ENCODE results near the gene PRR29.
"Not testable (repeated sequence)": the region's sequence is repeated elsewhere in the genome, so short reads cannot be mapped to it uniquely, and the experiment has no call there.

Gene PRR29

GRCh38 chr17:63973247-63973646 is 24.9 kb upstream of the PRR29 start:
- in situ Hi-C loops (cut with MboI; ENCODE audit: low pct_unique_long_range_greater_than_20kb, low sequenced_read_pairs) = no loop called here
- no peak for DNase-seq

DNA sequence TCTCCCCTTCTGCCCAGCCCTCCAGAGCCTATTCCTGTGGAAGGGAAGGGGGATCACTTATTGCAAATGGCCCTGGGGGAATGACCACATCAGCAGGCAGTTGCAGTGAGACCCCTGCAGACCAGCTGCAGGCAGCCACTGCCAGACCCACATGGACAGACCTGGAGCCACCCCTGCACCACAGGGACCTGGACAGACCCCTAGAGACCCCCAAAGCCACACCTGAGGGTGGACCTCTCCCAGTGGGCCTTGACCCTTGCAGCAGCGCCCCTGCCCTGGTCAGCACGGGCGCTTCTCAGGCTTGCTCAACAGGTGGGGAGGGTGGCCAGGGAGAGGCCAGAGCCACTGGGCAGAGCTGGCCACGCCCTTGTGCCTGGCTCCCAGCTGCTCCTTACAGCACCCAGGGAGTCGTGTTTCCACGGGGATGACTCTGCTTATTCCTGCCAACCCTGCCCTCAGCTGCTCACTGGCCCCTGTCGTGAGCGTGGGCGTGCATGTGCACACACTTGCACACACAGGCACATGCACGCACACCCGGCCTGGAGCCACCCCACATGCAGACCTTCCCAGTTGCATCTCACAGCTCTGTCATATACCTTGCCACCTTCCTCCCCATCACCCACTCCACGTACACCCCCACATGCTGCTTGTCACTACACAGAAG is 24.1 kb upstream of the PRR29 start:
- DNase-seq = no peak
- in situ Hi-C loops (cut with MboI; ENCODE audit: low pct_unique_long_range_greater_than_20kb, low sequenced_read_pairs) = no loop called here

GRCh38 chr17:63974594-63975192 is 23.5 kb upstream of the PRR29 start:
- in situ Hi-C loops (cut with MboI; ENCODE audit: low pct_unique_long_range_greater_than_20kb, low sequenced_read_pairs) = no loop called here
- no peak for DNase-seq

- no peak for DNase-seq
- in situ Hi-C loops (cut with MboI; ENCODE audit: low pct_unique_long_range_greater_than_20kb, low sequenced_read_pairs) = no loop called here
Observed at GRCh38 chr17:63975541-63976092, 22.5 kb upstream of the PRR29 start.

GRCh38 chr17:63976702-63977101 is 21.4 kb upstream of the PRR29 start:
- DNase-seq = no peak
- in situ Hi-C loops (cut with MboI; ENCODE audit: low pct_unique_long_range_greater_than_20kb, low sequenced_read_pairs) = no loop called here

GRCh38 chr17:63978272-63979200 is 19.6 kb upstream of the PRR29 start:
- no peak for DNase-seq
- in situ Hi-C loops (cut with MboI; ENCODE audit: low pct_unique_long_range_greater_than_20kb, low sequenced_read_pairs) = no loop called here

DNA sequence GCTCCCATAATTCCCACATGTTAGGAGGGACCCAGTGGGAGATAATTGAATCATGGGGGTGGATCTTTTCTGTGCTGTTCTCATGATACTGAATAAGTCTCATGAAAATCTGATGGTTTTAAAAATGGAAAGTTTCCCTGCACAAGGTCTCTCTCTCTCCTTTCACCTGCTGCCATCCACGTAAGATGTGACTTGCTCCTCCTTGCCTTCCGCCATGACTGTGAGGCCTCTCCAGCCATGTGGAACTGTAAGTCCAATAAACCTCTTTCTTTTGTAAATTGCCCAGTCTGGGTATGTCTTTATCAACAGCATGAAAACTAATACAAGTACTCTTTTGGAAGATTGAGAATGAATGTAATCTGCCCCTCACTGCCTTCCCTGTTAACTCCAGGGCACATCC is 15.5 kb upstream of the PRR29 start:
- in situ Hi-C loops (cut with MboI; ENCODE audit: low pct_unique_long_range_greater_than_20kb, low sequenced_read_pairs); DNase-seq: not testable (repeated sequence)

- in situ Hi-C loops (cut with MboI; ENCODE audit: low pct_unique_long_range_greater_than_20kb, low sequenced_read_pairs) = no loop called here
- DNase-seq = peak; percentile 68
Observed at GRCh38 chr17:63983320-63983719, 14.8 kb upstream of the PRR29 start.

GRCh38 chr17:63984236-63984635 is 13.9 kb upstream of the PRR29 start:
- DNase-seq = no peak
- in situ Hi-C loops (cut with MboI; ENCODE audit: low pct_unique_long_range_greater_than_20kb, low sequenced_read_pairs) = no loop called here

DNA sequence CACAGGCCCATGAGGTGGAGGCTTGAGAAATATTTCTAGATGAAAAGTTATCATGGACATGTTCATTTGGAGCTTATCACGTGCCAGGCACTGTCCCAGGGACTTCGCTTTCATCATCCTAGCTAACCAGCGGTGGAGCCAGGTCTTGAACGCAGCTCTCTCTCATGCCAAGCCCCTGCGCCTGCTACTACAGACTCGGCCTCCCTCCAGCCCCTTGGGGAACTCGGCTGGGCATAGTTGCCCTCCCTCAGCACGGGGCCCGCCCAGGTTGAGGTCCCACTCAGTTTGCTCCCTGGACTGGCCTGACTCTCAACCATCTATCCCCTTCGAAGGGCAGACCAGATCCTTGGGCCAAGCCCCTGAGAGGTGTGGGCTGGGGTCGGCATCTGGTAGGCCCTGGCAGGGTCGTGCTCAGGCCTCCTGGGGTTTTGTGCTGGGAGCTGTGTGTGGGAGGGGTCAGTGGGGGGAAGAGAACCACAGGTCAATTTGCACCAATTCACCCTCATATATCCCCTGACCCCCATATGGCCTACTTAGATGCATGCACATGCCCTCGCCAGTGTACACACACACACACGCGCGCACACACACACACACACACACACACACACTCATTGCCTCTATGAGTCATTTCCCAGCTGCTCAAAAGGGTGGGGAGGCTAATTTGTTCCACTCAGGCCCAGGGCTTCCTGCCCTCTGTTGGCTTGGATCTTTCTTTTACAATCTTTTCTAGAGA is 13.3 kb upstream of the PRR29 start:
- in situ Hi-C loops (cut with MboI; ENCODE audit: low pct_unique_long_range_greater_than_20kb, low sequenced_read_pairs) = no loop called here

GRCh38 chr17:63985387-63986140 is 12.6 kb upstream of the PRR29 start:
- in situ Hi-C loops (cut with MboI; ENCODE audit: low pct_unique_long_range_greater_than_20kb, low sequenced_read_pairs) = no loop called here
- no peak for DNase-seq

More for the DNA sequence above, 13.3 kb upstream of the PRR29 start:
- DNase-seq = peak; percentile 79

GRCh38 chr17:63986821-63987220 is 11.3 kb upstream of the PRR29 start:
- in situ Hi-C loops (cut with MboI; ENCODE audit: low pct_unique_long_range_greater_than_20kb, low sequenced_read_pairs) = no loop called here
- DNase-seq = no peak

GRCh38 chr17:63987221-63988126 is 10.7 kb upstream of the PRR29 start:
- in situ Hi-C loops (cut with MboI; ENCODE audit: low pct_unique_long_range_greater_than_20kb, low sequenced_read_pairs) = no loop called here
- DNase-seq = no peak

DNA sequence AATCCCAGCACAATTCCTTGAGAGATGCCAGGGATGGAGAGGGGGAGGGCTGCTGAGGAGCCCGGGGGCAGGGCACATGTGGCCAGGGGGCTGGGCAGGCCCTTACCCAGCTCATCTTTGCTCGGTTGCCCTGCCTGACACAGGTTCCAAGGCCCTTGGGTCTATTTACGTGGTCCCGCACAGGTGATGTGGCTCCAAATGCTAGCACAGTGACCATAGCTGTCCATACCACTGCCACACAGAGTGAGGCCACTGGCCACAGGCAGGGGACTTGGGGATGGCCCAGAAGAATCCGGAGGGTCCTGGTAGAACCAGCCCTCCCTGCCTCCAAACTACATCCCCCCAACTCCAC is 10.0 kb upstream of the PRR29 start:
- in situ Hi-C loops (cut with MboI; ENCODE audit: low pct_unique_long_range_greater_than_20kb, low sequenced_read_pairs) = no loop called here
- DNase-seq = no peak

- in situ Hi-C loops (cut with MboI; ENCODE audit: low pct_unique_long_range_greater_than_20kb, low sequenced_read_pairs) = no loop called here
- no peak for DNase-seq
Observed at GRCh38 chr17:63988741-63989621, 9.2 kb upstream of the PRR29 start.

DNA sequence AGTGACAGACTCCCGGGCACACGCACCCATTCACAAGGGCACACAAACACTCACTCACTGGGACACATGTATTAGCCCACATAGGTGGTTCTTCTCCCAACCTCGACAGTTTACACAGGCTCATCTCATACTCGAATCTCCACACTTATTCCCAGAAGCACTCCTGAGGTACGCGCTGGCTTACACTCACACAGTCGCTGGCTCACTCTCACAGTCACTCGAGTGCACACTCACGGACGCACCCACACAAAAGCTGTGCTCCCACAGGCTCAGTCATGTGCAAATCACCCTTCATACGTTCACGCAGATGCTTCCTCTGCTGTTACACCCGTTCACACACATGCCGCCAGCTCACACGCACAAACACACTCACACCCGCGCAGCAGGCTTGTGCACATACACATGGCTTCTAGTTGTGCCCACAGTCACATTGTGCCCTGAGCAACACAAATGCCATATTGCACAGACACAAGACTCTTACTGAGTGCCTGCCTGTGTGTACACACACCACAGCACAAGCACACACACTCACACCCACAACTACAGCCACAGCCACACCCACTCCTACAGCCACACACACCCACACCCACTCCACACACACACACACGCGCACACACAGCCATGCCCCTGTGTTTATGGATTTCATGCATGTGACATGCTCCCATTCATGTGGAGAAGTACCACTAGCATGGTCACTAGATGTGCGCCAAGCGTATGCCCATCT is 8.4 kb upstream of the PRR29 start:
- DNase-seq = no peak
- in situ Hi-C loops (cut with MboI; ENCODE audit: low pct_unique_long_range_greater_than_20kb, low sequenced_read_pairs) = no loop called here
